ENCODE results near the gene CSF3R. TPM values are rescaled to one million over a fixed set of nuclear protein-coding genes. Genes with fewer than 3 reads are reported as not detected.

CSF3R gene
- polyA plus RNA-seq, 1 donor from 2014 or later, result not detected

DNA sequence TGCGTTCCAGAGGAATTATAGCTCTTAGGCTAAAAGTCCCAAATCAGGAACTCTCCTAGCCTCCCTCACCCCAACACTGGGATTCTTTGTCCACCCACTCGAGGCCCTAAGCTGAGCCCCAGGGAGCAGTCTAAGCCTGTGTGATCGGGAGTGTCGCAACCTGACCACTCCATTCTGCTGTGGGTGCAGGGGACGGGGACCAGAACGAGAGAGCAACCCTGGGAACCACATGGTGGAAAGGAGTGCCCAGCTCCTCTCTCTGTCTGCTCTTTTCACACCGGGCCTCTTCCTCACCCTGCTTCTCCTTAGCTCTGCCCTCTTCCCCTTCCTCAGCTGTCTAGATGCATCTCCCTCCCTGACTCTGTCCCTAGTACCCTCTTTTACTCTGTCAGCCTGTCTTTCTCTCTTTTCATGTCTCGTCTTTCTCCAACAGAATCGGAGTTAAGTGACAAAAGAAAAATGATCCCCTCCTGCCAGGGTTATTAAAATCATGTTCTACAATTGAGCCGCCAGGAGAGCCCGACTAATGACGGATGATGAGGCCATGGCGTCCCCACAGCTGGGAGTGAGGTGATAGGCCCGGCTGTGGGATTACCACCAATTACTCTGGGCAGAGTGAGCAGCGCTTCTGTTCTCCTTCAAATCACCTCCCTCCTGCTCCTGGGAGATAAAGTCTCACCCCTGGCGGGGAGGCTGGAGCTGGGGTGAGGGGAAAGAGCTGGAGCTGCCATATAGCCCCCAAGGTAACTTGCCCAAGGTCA, 34.5 kb upstream of the CSF3R start:
- Histone ChIP-seq H3K36me3 (ENCODE audit: insufficient read depth, low read length) (no peaks in the 10 kb centered on the region), H3K27ac (ENCODE audit: low read length) (peak overlapping the region; percentile 72), H3K9me3 (ENCODE audit: low read length) (no peaks in the 10 kb centered on the region), H3K79me2 (replicated peaks; ENCODE audit: insufficient read depth, low read length) (no peaks in the 10 kb centered on the region), H3K27me3 (ENCODE audit: insufficient read depth, low read depth, low read length) (no peaks in the 10 kb centered on the region), H3F3A (ENCODE audit: insufficient read depth, low read length, poor library complexity, severe bottlenecking) (peaks cover 6% of the 10 kb centered on the region), H4K20me1 (ENCODE audit: insufficient read depth) (no peaks in the 10 kb centered on the region), H3K4me2 (ENCODE audit: low read length) (peak overlapping the region; percentile 51), H3K9ac (ENCODE audit: low read length) (peak overlapping the region; percentile 42), H3K9me2 (ENCODE audit: insufficient read depth, low read length) (no peaks in the 10 kb centered on the region), H2AFZ (ENCODE audit: low read depth, low read length) (no peak overlapping the region), H3K4me3 (ENCODE audit: low read length) (peak overlapping the region; percentile 32)
- TF ChIP-seq POLR2AphosphoS5 (IDR thresholded peaks at IDR 0.05) (no peak), EP300 (conservative IDR thresholded peaks at IDR 0.05; ENCODE audit: poor library complexity, severe bottlenecking) (peak; percentile 61), MXI1 (conservative IDR thresholded peaks at IDR 0.05; ENCODE audit: poor library complexity, severe bottlenecking) (peak; percentile 6), EZH2 (IDR thresholded peaks at IDR 0.05; ENCODE audit: borderline replicate concordance, insufficient read depth, low read length, poor library complexity, severe bottlenecking) (no peak)

DNA sequence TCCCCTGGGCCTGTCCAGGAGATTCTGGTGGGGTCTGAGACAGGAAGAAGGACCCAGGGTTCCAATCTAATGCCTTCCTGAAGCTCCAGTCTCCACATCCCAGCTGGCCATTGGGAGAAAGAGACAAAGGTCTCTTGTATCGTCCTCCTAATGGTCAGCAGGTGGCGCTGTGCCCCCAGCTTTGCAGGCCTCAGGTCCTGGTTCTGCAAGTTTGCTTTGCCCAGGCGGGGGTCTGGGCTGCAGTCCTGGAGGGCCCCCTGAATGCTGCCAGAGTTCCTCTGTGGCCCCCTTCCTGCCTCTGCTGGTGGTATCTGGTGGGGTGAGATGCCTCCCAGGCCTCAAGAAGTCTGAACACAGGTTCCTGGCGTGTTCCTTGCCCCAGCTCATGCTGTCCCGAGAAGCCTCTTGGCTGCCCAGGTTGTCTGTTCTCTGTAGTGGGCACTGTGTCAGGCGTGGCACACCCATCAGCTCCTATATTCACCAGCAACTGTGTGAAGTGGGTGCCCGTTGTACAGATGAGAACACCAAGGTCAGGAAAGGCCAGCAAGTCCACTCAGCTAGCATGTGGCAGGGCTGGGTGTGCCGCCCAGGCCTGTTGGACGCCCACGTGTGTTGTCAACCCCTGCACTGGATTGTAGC, 33.8 kb upstream of the CSF3R start:
- Histone ChIP-seq H3K9me3 (ENCODE audit: low read length) (no peaks in the 10 kb centered on the region), H2AFZ (ENCODE audit: low read depth, low read length) (no peak overlapping the region), H3K36me3 (ENCODE audit: insufficient read depth, low read length) (no peaks in the 10 kb centered on the region), H3K9me2 (ENCODE audit: insufficient read depth, low read length) (no peaks in the 10 kb centered on the region), H3K9ac (ENCODE audit: low read length) (peak overlapping the region; percentile 42), H3K4me2 (ENCODE audit: low read length) (no peak overlapping the region), H3K79me2 (replicated peaks; ENCODE audit: insufficient read depth, low read length) (no peaks in the 10 kb centered on the region), H3K27ac (ENCODE audit: low read length) (peak overlapping the region; percentile 72), H3K4me3 (ENCODE audit: low read length) (peak overlapping the region; percentile 32), H3F3A (ENCODE audit: insufficient read depth, low read length, poor library complexity, severe bottlenecking) (peaks cover 6% of the 10 kb centered on the region), H4K20me1 (ENCODE audit: insufficient read depth) (no peaks in the 10 kb centered on the region), H3K27me3 (ENCODE audit: insufficient read depth, low read depth, low read length) (no peaks in the 10 kb centered on the region)
- peak; percentile 8 for TF ChIP-seq MXI1 (conservative IDR thresholded peaks at IDR 0.05; ENCODE audit: poor library complexity, severe bottlenecking)
- TF ChIP-seq POLR2AphosphoS5 (IDR thresholded peaks at IDR 0.05), result no peak
- TF ChIP-seq SMC3 (conservative IDR thresholded peaks at IDR 0.05; ENCODE audit: poor library complexity), result peak; percentile 85
- TF ChIP-seq EZH2 (IDR thresholded peaks at IDR 0.05; ENCODE audit: borderline replicate concordance, insufficient read depth, low read length, poor library complexity, severe bottlenecking), result no peak
- peak; percentile 94 for TF ChIP-seq CTCF (IDR thresholded peaks at IDR 0.05; ENCODE audit: poor library complexity, severe bottlenecking)
- peak; percentile 93 for TF ChIP-seq RAD21 (conservative IDR thresholded peaks at IDR 0.05)

DNA sequence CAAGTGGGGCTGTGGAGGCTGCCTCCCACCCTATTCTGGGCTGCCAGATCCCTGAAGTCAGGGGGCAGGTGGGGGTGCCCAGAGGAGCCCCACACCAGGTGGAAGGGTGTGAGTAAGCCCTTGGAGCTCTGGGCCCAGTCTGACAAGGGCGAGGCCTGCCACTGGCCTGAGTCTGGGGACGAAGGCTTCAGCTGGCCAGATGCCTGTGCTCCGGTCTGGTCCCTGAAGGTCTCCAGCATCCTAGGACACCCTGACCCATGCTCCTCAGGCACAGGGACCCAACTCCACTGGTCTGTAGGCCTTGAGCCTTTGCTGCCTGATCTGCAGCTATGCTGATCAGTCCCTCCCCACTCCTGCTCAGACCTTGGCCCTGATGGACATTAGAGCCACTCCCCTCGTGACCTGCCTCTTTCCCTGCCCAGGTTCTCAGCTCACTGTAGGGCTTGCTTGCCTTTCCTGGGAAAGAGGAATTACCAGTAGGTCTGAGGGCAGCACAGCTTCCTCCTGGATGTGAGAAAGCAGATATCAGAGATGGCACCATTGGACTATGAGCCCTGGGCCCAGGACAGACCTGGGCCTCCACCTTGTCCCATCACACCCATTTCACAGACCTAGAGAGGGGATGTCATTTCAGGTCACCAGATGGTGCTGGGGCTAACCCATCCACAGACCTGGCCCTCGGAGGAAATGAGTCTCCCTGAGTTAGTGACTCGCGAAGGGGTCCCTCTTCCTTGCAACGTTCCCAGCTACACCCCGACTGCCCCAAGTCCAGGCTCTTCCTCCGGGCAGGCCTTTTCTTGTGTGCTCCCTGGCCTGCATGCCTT, 32.8 kb upstream of the CSF3R start:
- Histone ChIP-seq H3K27ac (ENCODE audit: low read length) (peak overlapping the region; percentile 72), H3K4me3 (ENCODE audit: low read length) (no peak overlapping the region)

More for the DNA sequence above, 32.8 kb upstream of the CSF3R start:
- no peaks in the 10 kb centered on the region for H4K20me1 ChIP-seq (ENCODE audit: insufficient read depth)
- no peaks in the 10 kb centered on the region for H3K27me3 ChIP-seq (ENCODE audit: insufficient read depth, low read depth, low read length)
- H3K79me2 ChIP-seq (replicated peaks; ENCODE audit: insufficient read depth, low read length), result no peaks in the 10 kb centered on the region
- no peaks in the 10 kb centered on the region for H3K9me2 ChIP-seq (ENCODE audit: insufficient read depth, low read length)
- H3K36me3 ChIP-seq (ENCODE audit: insufficient read depth, low read length), result no peaks in the 10 kb centered on the region
- no peak overlapping the region for H2AFZ ChIP-seq (ENCODE audit: low read depth, low read length)
- no peak for TF ChIP-seq TAF1 (IDR thresholded peaks at IDR 0.05; ENCODE audit: low read depth)
- no peak for TF ChIP-seq EZH2 (IDR thresholded peaks at IDR 0.05; ENCODE audit: borderline replicate concordance, insufficient read depth, low read length, poor library complexity, severe bottlenecking)
- no peak for TF ChIP-seq POLR2AphosphoS5 (IDR thresholded peaks at IDR 0.05)
- TF ChIP-seq CTCF (IDR thresholded peaks at IDR 0.05; ENCODE audit: poor library complexity, severe bottlenecking), result no peak
- no peak for TF ChIP-seq SMC3 (conservative IDR thresholded peaks at IDR 0.05; ENCODE audit: poor library complexity)
- TF ChIP-seq MXI1 (conservative IDR thresholded peaks at IDR 0.05; ENCODE audit: poor library complexity, severe bottlenecking), result no peak
- TF ChIP-seq EP300 (conservative IDR thresholded peaks at IDR 0.05; ENCODE audit: poor library complexity, severe bottlenecking), result no peak
- TF ChIP-seq REST (IDR thresholded peaks at IDR 0.05; ENCODE audit: borderline replicate concordance), result no peak
- TF ChIP-seq RAD21 (conservative IDR thresholded peaks at IDR 0.05), result no peak
- H3K9me3 ChIP-seq (ENCODE audit: low read length), result no peaks in the 10 kb centered on the region
- H3K9ac ChIP-seq (ENCODE audit: low read length), result peak overlapping the region; percentile 20
- no peak overlapping the region for H3K4me2 ChIP-seq (ENCODE audit: low read length)
- peaks cover 3% of the 10 kb centered on the region for H3F3A ChIP-seq (ENCODE audit: insufficient read depth, low read length, poor library complexity, severe bottlenecking)
